Adipocyte (in vitro differentiated cells): ENCODE results near the gene CHD2.
A peak's percentile ranks its signal among the peaks of the same experiment; 100 is the strongest.

ENCODE experiments used
- DNase-seq: peaks from one replicate; pipeline ENCODE4 v3.0.0-alpha.2; 2015; ENCODE audit warnings: low read depth
- H3K27me3 ChIP-seq: replicated peaks from 2 replicates; pipeline ENCODE4 v1.7.0; 2013; ENCODE audit warnings: mild to moderate bottlenecking, low read length, moderate library complexity; ENCODE audit not compliant: control insufficient read depth, insufficient read depth
- H3K36me3 ChIP-seq: 2 replicates; pipeline ENCODE4 v1.7.0; 2013; ENCODE audit warnings: low read length, mild to moderate bottlenecking, moderate library complexity; ENCODE audit not compliant: control insufficient read depth, insufficient read depth, severe bottlenecking
- H3K4me1 ChIP-seq: 2 replicates; pipeline ENCODE4 v1.7.0; 2013; ENCODE audit warnings: mild to moderate bottlenecking, low read length, moderate library complexity; ENCODE audit not compliant: control insufficient read depth, insufficient read depth
- H3K4me3 ChIP-seq: 2 replicates; pipeline ENCODE4 v1.7.0; 2013; ENCODE audit warnings: mild to moderate bottlenecking, low read length, moderate library complexity
- H3K9ac ChIP-seq: 2 replicates; pipeline ENCODE4 v1.7.0; 2013; ENCODE audit warnings: mild to moderate bottlenecking, low read length, moderate library complexity
- H3K9me3 ChIP-seq: 2 replicates; pipeline ENCODE4 v1.7.0; 2013; ENCODE audit warnings: mild to moderate bottlenecking, low read length, moderate library complexity; ENCODE audit not compliant: control insufficient read depth

CHD2 gene

DNA sequence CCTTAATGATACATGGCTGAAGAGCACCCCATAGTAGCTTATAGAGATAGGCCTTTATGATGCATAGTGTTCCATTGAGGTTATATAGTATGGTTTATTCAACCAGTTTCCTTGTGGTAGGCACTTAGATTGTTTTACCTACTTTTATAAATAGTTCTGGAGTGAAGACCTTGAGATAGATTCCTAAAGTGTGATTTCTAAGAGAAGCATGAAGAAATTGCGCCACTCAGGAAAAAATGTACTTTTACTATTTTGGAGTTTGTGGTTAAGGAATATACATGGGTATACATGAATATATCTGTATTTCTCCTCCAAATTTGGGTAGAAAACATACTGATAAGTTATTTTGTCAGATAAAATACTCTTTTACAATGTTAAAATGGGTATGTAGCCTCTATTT is 70.5 kb downstream of the CHD2 start:
- no peaks in the 10 kb centered on the region for H3K9me3 ChIP-seq
- H3K4me3 ChIP-seq: no peak overlapping the region
- H3K9ac ChIP-seq: no peak overlapping the region
- no peaks in the 10 kb centered on the region for H3K27me3 ChIP-seq
- H3K4me1 ChIP-seq: peaks cover 31% of the 10 kb centered on the region
- peaks cover 96% of the 10 kb centered on the region for H3K36me3 ChIP-seq
- peak; percentile 52 for DNase-seq

DNA sequence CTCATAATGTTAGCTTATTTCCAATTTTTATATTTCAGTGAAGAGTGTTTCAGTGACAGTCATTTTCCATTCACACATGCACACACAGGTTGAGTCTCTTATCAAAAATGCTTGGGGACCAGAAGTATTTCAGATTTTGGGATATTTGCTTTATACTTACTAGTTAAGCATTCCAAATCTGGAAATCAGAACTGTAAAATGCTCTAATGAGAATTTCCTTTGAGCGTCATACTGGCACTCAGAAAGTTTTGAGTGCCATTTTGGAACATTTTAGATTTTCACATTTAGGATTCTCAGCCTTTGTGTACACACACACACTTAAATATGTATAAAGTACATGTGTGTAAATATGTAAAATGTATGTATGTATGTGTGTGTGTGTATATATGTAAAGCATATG is 71.0 kb downstream of the CHD2 start:
- Histone ChIP-seq H3K4me3 (no peak overlapping the region), H3K9ac (peak overlapping the region; percentile 7), H3K9me3 (no peaks in the 10 kb centered on the region), H3K4me1 (peaks cover 31% of the 10 kb centered on the region), H3K27me3 (no peaks in the 10 kb centered on the region), H3K36me3 (peaks cover 97% of the 10 kb centered on the region)
- DNase-seq: no peak

DNA sequence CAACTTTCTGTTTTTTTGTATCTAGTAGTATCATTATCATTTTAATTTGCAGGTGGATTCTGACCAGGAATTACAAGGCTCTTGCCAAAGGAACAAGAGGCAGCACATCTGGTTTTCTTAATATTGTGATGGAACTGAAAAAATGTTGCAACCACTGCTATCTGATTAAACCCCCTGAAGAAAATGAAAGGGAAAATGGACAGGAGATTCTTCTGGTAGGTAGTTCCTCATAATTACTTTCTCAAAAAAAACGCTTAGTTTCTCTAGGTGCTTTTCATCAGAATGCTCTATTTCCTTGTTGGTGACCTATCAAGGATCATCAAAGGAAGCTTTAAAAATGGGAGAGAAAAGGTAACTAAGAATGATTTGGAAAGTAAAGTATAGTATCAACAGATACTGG is 71.6 kb downstream of the CHD2 start:
- Histone ChIP-seq H3K4me1 (peaks cover 31% of the 10 kb centered on the region), H3K9ac (peak overlapping the region; percentile 7), H3K27me3 (no peaks in the 10 kb centered on the region), H3K9me3 (no peaks in the 10 kb centered on the region), H3K36me3 (peaks cover 97% of the 10 kb centered on the region), H3K4me3 (no peak overlapping the region)
- DNase-seq: peak; percentile 45

DNA sequence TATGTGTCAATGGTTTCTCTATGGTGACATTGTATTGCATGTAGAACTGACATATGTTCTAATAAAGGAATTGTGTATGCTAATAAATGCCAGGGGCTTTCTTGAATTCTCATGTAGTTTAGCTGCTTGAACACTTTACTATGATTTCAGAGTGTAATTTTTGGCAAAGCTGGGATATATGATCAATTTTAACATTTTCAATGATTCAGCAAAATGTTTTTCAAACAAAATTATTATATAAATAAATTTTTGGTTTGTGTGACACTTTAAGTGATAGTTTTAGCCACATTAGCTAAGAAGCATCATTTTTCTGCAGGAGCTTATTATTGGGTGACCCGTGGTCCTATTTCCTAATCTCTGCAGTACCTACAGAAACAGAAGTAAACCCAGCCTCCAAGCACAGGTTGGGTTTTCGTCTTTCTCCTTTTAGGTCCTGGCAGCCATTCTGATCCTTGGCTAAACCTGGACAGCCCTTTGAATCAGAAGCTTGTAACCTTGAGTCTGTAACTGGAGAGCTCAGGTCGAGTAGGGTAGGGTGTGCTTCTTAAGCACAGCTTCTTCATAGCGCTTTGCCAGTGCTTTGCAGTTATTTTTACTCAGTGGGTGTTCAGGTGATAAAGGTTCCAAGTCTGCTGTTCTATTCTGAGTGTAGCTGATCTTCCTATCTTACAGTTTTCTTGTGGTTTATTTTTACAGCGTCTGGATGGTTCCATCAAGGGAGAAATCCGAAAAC is 74.2 kb downstream of the CHD2 start:
- no peak overlapping the region for H3K9ac ChIP-seq
- peaks cover 33% of the 10 kb centered on the region for H3K4me1 ChIP-seq
- no peaks in the 10 kb centered on the region for H3K9me3 ChIP-seq
- DNase-seq: no peak
- peaks cover 98% of the 10 kb centered on the region for H3K36me3 ChIP-seq
- H3K27me3 ChIP-seq: no peaks in the 10 kb centered on the region
- H3K4me3 ChIP-seq: no peak overlapping the region

DNA sequence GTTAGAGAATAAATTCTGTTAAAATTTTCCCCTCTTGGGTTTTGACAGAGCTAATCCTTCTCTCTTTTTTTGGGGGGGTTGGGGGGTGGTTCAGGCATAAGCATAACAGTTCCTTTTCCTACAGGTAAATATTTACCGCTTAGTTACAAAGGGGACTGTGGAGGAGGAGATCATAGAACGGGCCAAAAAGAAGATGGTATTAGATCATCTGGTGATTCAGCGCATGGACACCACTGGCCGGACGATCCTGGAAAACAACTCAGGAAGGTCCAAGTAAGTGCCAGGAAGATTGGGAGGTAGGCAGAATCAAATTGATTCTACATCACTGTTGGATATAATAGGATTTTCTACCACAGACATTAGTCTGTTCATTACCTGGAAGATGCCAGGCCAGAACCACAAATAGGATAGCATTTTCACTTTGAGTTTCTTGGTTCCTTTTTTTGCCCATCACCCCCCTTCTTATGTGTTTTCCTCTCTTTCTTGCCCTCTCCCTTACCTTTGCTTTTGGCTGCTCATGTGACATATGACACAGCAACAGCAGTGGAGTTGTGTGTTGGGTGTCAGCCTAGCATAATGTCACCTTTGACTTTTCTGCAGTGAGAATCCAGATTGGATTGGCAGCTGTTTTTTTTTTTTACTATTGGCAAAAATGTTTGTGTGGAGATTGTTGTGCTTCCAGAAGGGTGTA is 79.0 kb downstream of the CHD2 start:
- no peak overlapping the region for H3K9ac ChIP-seq
- H3K36me3 ChIP-seq: peaks cover 100% of the 10 kb centered on the region
- H3K27me3 ChIP-seq: no peaks in the 10 kb centered on the region
- H3K4me1 ChIP-seq: peaks cover 16% of the 10 kb centered on the region
- H3K4me3 ChIP-seq: no peak overlapping the region
- no peaks in the 10 kb centered on the region for H3K9me3 ChIP-seq
- DNase-seq: no peak

DNA sequence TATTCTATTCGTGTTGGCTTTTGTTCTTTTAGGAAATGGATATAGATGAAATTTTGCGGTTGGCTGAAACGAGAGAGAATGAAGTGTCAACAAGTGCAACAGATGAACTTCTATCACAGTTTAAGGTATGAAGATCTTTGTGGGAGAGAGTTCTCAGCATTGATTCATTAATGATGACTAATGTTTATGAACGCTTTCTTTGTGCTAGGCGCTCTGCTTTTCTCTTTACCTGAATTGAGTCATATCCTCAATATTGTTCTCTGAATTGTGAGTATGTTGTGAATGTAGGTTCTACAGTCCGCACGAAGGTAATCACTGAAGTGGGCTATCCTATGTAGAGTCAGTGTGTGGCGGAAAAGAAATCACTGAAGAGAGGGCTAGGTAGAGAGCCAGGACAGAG is 81.2 kb downstream of the CHD2 start:
- Histone ChIP-seq H3K9me3 (no peaks in the 10 kb centered on the region), H3K27me3 (no peaks in the 10 kb centered on the region), H3K36me3 (peaks cover 100% of the 10 kb centered on the region), H3K9ac (no peak overlapping the region), H3K4me3 (no peak overlapping the region), H3K4me1 (peaks cover 10% of the 10 kb centered on the region)
- no peak for DNase-seq

DNA sequence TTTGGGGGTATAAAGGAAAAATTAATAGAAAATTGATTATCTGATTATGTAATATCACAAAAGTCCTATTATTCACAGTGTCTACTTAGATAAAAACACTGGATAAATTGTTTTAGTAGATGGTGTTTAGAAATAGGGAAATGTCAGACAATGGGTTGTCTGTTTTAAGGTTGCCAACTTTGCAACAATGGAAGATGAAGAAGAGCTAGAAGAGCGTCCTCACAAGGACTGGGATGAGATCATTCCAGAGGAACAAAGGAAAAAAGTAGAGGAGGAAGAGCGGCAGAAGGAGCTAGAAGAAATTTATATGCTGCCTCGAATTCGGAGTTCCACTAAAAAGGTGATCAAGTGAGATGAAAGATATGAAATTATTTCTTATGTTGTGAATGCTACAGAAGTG is 84.0 kb downstream of the CHD2 start:
- Histone ChIP-seq H3K36me3 (peaks cover 100% of the 10 kb centered on the region), H3K9ac (no peak overlapping the region), H3K27me3 (no peaks in the 10 kb centered on the region), H3K9me3 (no peaks in the 10 kb centered on the region), H3K4me1 (peaks cover 5% of the 10 kb centered on the region), H3K4me3 (no peak overlapping the region)
- no peak for DNase-seq

DNA sequence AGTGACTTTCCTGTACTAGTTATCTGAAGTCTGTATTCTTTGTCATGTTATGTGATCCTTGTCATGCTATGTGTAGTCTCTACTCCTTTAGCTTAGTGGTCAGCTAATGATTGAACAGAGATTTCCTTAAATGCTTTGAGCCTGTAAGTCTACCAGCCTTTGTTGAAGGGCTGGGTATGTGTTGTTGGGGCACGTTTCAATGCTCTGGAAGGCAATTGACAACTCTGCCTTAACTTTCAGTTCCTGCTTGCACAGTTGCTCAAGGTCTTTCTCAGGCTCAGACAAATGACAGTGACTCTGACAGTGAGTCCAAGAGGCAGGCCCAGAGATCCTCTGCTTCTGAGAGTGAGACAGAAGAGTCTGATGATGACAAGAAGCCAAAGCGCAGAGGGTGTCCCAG is 89.3 kb downstream of the CHD2 start:
- Histone ChIP-seq H3K4me3 (no peak overlapping the region), H3K9ac (no peak overlapping the region), H3K27me3 (no peaks in the 10 kb centered on the region), H3K9me3 (no peaks in the 10 kb centered on the region), H3K4me1 (no peaks in the 10 kb centered on the region), H3K36me3 (peaks cover 99% of the 10 kb centered on the region)
- no peak for DNase-seq

DNA sequence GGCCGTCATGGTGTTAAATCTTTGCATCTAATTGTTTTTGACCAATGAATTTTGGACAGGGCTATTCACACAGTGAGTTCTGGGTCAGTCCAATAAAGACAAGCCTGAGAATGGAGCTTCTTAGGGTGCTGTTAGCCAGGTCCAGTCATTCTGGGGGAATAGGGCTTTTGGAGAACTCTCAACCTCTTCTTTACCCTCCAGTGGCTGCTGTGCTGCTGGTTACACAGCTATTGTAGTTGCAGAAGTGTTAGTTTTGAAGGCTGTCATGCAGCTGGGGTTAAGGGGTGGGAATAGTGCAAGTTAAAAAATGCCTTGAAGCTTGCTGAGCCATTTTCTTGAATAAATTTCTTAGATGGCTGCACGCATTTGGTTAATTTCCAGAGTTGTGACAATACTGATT is 89.9 kb downstream of the CHD2 start:
- Histone ChIP-seq H3K4me1 (no peaks in the 10 kb centered on the region), H3K36me3 (peaks cover 99% of the 10 kb centered on the region), H3K9me3 (no peaks in the 10 kb centered on the region), H3K9ac (no peak overlapping the region), H3K27me3 (no peaks in the 10 kb centered on the region), H3K4me3 (no peak overlapping the region)
- no peak for DNase-seq

DNA sequence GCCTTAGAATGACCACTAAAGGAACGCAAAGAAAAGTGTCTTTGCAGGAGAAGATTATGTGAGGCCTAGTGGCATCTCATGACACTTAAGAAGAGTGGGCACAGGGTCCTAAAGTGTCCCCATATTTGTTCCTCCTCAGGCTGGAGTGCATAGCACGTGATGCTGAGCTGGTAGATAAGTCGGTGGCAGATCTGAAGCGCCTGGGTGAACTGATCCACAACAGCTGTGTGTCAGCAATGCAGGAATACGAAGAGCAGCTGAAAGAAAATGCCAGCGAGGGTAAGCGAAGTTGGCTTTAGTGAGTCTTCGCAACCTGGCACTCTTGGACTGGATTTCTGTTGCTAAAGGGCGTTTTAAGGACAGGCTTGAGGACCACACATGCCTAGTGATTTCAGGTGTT is 92.6 kb downstream of the CHD2 start:
- peaks cover 99% of the 10 kb centered on the region for H3K36me3 ChIP-seq
- no peaks in the 10 kb centered on the region for H3K27me3 ChIP-seq
- no peak overlapping the region for H3K9ac ChIP-seq
- H3K4me3 ChIP-seq: no peak overlapping the region
- no peaks in the 10 kb centered on the region for H3K9me3 ChIP-seq
- no peaks in the 10 kb centered on the region for H3K4me1 ChIP-seq
- no peak for DNase-seq

DNA sequence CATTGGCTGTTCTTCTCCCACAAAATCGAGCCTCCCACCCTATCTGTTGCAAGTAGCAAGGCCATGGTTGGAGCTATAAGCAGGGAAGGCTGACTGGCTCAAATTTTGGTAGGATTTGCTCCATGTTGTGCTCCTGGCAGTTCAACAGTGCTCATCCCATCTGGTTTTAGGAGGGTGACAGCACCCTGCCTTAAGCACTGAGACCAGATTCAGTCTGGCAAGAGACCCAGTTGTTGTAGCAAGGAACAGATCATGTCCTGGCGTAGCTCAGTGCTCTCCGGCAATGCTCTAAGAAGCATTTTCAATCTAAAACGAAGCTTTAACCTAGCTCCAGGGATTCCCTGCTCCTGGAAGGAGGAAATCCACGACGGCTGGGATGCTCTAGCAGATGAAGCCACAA is 97.7 kb downstream of the CHD2 start:
- Histone ChIP-seq H3K4me1 (peaks cover 7% of the 10 kb centered on the region), H3K9me3 (no peaks in the 10 kb centered on the region), H3K9ac (no peak overlapping the region), H3K27me3 (no peaks in the 10 kb centered on the region), H3K4me3 (no peak overlapping the region), H3K36me3 (peaks cover 97% of the 10 kb centered on the region)
- DNase-seq: no peak
